GM12873 (cell line): ENCODE results near the gene METTL22.

Source experiments
- CTCF ChIP-seq: IDR thresholded peaks from 2 replicates; pipeline ENCODE4 v1.5.1; 2012; ENCODE audit warnings: low read depth, mild to moderate bottlenecking, moderate library complexity, low read length, control low read depth; ENCODE audit not compliant: insufficient read depth; ENCODE audit errors: missing control alignments

The METTL22 gene

GRCh38 chr16:8596581-8596980, 24.9 kb upstream of the METTL22 start:
- TF ChIP-seq CTCF, result no peak

- no peak for TF ChIP-seq CTCF
Measured at GRCh38 chr16:8600144-8600775, 21.2 kb upstream of the METTL22 start.

- TF ChIP-seq CTCF, result no peak
Measured at GRCh38 chr16:8605554-8605953, 15.9 kb upstream of the METTL22 start.

- TF ChIP-seq CTCF, result no peak
Measured at GRCh38 chr16:8607214-8607613, 14.3 kb upstream of the METTL22 start.

GRCh38 chr16:8611122-8611521, 10.4 kb upstream of the METTL22 start:
- TF ChIP-seq CTCF, result no peak

GRCh38 chr16:8611886-8612600, 9.5 kb upstream of the METTL22 start:
- no peak for TF ChIP-seq CTCF

- TF ChIP-seq CTCF, result no peak
Measured at GRCh38 chr16:8614435-8615029, 7.0 kb upstream of the METTL22 start.
